MCF 10A (cell line): Measurements from ENCODE around the gene RUSF1. TPM values are rescaled to one million over a fixed set of nuclear protein-coding genes. Genes with fewer than 3 reads are reported as not detected.
"Not testable (repeated sequence)": the region's sequence is repeated elsewhere in the genome, so short reads cannot be mapped to it uniquely, and the experiment has no call there.

Experiments
- BruUV-seq: library from RNA; stranded (reverse); fragments of 400-500 nt; replicated peaks from 2 replicates; lab custom pipeline; 2021; lab: Mats Ljungman, UMichigan
- CTCF ChIA-PET: fragments of 300-600 bp; sonication (Branson Sonifier 250); formaldehyde crosslinking; extraction: SDS; loops from one replicate; lab custom pipeline; 2021; ENCODE audit warnings: antibody characterized with exemption, inconsistent platforms; lab: Yijun Ruan, JAX
- POLR2A ChIA-PET: fragments of 300-600, 350-650 bp; sonication (Branson Sonifier 250); formaldehyde crosslinking; extraction: SDS; loops from one replicate; lab custom pipeline; 2020; ENCODE audit warnings: antibody characterized with exemption, inconsistent platforms; lab: Yijun Ruan, JAX
- DNase-seq: peaks from one replicate; pipeline ENCODE4 v3.0.0-alpha.2; 2018; ENCODE audit not compliant: unreplicated experiment
- H3K27ac Mint-ChIP-seq: one replicate; pipeline ENCODE4 v1.8.0; 2022; ENCODE audit warnings: mild to moderate bottlenecking, low read depth, mixed read lengths; ENCODE audit not compliant: unreplicated experiment
- H3K27me3 Mint-ChIP-seq: one replicate; pipeline ENCODE4 v1.8.0; 2022; ENCODE audit warnings: mixed read lengths; ENCODE audit not compliant: insufficient read depth, unreplicated experiment
- H3K36me3 Mint-ChIP-seq: one replicate; pipeline ENCODE4 v1.8.0; 2022; ENCODE audit warnings: mild to moderate bottlenecking, moderate library complexity, mixed read lengths; ENCODE audit not compliant: insufficient read depth, unreplicated experiment
- H3K4me1 Mint-ChIP-seq: one replicate; pipeline ENCODE4 v1.8.0; 2022; ENCODE audit warnings: mixed read lengths; ENCODE audit not compliant: insufficient read depth, unreplicated experiment
- H3K4me3 Mint-ChIP-seq: one replicate; pipeline ENCODE4 v1.8.0; 2022; ENCODE audit warnings: mild to moderate bottlenecking, moderate library complexity, mixed read lengths; ENCODE audit not compliant: unreplicated experiment
- H3K9me3 Mint-ChIP-seq: one replicate; pipeline ENCODE4 v1.8.0; 2022; ENCODE audit warnings: mixed read lengths; ENCODE audit not compliant: unreplicated experiment
- intact Hi-C: fragments of 100-400 bp; cut with micrococcal nuclease; formaldehyde crosslinking; loops from 2 replicates; pipeline ENCODE4 v1.14.1; 2022
- total RNA-seq: library from RNA; stranded (reverse); gene quantifications from 2 replicates; pipeline ENCODE4 v1.2.3, GENCODE V29; 2022
- TF ChIP-seq, protein P1 (sequence below): fragments of 200-600 bp; IDR thresholded peaks from one replicate; pipeline ENCODE4 v1.8.0; 2022; ENCODE audit warnings: antibody characterized with exemption, mild to moderate bottlenecking; ENCODE audit not compliant: unreplicated experiment

Gene RUSF1
- total RNA-seq, 1 experiment from 2014 or later, result 72.0 TPM

DNA sequence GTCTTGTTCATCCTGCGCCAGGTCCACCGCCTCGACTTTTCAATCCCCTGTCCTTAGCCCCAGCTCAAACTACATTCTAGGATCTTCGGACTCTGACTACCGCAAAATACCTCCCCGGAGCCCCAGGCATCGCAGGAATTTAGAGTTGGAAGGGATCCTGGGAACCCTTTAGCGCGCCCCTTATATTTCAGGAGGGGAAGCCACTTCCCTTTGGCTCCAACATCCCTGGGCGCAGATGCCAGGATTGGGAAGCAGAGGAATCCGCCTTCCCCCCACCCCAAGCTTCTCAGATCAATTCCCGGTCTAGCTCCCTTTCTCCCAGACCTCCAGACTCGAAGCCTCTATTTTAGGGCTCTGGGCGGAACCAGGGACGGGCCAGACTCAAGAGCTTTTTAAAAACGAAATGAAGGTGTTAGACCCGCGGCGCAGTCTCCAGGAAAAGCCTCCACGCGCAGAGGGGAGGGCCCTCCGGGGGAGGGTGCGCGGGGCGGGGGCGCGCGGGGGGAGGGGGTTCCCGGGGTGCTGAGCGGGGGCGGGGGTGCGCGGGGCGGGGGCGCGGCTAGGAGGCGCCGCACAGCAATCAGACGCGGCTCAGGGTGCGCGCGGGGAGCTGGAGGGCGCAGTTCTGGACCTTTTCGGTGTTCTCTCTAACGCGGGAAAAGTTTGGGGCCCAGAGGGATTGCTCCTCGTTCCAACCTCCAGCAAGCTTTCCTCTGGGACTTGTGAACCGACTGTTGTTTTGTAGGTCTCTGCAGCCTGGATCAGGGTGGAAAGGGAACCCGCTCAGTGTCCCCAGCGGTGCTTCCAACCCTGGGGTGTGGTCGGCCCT, 21.1 kb upstream of the RUSF1 start:
- H3K4me3 Mint-ChIP-seq, result no peak overlapping the region

DNA sequence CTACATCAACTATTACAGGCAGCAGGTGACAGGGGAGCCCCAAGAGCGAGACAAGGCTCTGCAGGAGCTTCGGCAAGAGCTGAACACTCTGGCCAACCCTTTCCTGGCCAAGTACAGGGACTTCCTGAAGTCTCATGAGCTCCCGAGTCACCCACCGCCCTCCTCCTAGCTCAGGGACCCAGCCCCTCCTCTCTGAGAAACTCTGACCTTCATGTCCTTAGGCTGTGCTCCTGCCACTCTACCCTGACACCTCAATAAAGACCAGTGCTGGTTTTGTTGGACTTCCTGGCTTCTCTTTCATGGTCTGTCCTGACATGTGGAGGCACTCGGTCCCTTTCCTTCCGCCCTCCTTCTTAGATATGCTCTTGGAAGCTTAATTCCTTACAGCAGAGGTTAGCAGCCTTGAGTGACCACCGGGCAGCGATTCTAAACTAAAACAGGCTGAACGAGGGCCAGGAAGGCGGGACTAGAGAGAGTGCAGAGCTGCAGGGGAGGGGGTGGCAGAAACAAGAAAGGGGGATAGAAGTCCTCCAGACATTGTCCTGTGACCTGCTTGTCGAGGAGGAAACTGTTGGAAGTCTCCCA, 20.4 kb upstream of the RUSF1 start:
- BruUV-seq, result no TSS peak
- ChIA-PET CTCF (interaction anchor here (0.6 kb wide), 1 partner anchor 87 kb away, joined by 6 read pairs; no protein-coding TSS in a partner anchor), POLR2A (no interaction called here)
- no peak overlapping the region for H3K27ac Mint-ChIP-seq
- no peaks in the 10 kb centered on the region for H3K36me3 Mint-ChIP-seq
- TF ChIP-seq, protein P1, sequence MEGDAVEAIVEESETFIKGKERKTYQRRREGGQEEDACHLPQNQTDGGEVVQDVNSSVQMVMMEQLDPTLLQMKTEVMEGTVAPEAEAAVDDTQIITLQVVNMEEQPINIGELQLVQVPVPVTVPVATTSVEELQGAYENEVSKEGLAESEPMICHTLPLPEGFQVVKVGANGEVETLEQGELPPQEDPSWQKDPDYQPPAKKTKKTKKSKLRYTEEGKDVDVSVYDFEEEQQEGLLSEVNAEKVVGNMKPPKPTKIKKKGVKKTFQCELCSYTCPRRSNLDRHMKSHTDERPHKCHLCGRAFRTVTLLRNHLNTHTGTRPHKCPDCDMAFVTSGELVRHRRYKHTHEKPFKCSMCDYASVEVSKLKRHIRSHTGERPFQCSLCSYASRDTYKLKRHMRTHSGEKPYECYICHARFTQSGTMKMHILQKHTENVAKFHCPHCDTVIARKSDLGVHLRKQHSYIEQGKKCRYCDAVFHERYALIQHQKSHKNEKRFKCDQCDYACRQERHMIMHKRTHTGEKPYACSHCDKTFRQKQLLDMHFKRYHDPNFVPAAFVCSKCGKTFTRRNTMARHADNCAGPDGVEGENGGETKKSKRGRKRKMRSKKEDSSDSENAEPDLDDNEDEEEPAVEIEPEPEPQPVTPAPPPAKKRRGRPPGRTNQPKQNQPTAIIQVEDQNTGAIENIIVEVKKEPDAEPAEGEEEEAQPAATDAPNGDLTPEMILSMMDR, result no peak
- peaks cover 18% of the 10 kb centered on the region for H3K27me3 Mint-ChIP-seq
- no peak for DNase-seq
- no peaks in the 10 kb centered on the region for H3K9me3 Mint-ChIP-seq
- H3K4me1 Mint-ChIP-seq, result no peaks in the 10 kb centered on the region
- intact Hi-C loops, result no loop called here
- H3K4me3 Mint-ChIP-seq, result no peak overlapping the region

More for the DNA sequence above, 21.1 kb upstream of the RUSF1 start:
- TF ChIP-seq, protein P1, result no peak
- Mint-ChIP-seq H3K36me3 (no peaks in the 10 kb centered on the region), H3K27ac (no peak overlapping the region), H3K4me1 (no peaks in the 10 kb centered on the region), H3K9me3 (no peaks in the 10 kb centered on the region), H3K27me3 (peaks cover 18% of the 10 kb centered on the region)
- intact Hi-C loops, result no loop called here
- BruUV-seq, result no TSS peak
- CTCF ChIA-PET, result interaction anchor here (0.6 to 0.7 kb wide), 3 partner anchors 11 to 31 kb away, joined by 3 to 4 read pairs (median 3); no protein-coding TSS in a partner anchor
- POLR2A ChIA-PET, result no interaction called here
- DNase-seq, result no peak

DNA sequence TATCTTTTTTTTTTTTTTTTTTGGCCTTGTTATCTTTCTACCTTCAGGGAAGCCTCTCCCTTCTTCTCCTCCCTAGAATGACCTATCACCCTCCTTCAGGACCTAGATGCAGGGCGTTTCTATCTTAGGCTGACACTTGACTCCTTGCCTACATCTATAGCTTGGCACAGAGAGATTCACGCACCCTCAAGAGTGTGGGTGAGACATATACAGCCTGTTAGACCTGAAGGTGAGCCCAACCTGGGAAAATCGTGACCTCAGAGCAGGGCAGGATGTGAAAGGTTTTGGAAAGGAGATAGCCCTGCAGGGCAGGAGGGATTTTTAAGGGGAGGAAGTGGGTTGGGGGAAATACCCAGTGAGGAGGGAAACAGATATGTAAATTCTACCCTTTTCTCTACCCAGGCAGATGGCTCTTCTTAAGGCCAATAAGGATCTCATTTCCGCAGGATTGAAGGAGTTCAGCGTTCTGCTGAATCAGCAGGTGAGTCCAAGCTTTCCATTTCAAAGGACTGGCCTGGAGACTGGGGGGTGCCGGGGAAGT, 19.6 kb upstream of the RUSF1 start, which contains the start of gene AHSP:
Gene AHSP (plus strand): TSS at position 167 of the 541 bp plus-strand sequence. CDS start 240 bp downstream, at position 407.
- POLR2A ChIA-PET, result no interaction called here
- Mint-ChIP-seq H3K4me1 (no peaks in the 10 kb centered on the region), H3K36me3 (no peaks in the 10 kb centered on the region), H3K27ac (no peak within 1 kb of the TSS), H3K9me3 (no peaks in the 10 kb centered on the region), H3K27me3 (peaks cover 18% of the 10 kb centered on the region), H3K4me3 (no peak within 1 kb of the TSS)
- intact Hi-C loops, result no loop called here
- no peak for DNase-seq
- no TSS peak for BruUV-seq
- TF ChIP-seq, protein P1, result no peak
- CTCF ChIA-PET, result interaction anchor here (0.5 to 0.6 kb wide), 2 partner anchors 87 to 104 kb away, joined by 3 to 6 read pairs; no protein-coding TSS in a partner anchor

DNA sequence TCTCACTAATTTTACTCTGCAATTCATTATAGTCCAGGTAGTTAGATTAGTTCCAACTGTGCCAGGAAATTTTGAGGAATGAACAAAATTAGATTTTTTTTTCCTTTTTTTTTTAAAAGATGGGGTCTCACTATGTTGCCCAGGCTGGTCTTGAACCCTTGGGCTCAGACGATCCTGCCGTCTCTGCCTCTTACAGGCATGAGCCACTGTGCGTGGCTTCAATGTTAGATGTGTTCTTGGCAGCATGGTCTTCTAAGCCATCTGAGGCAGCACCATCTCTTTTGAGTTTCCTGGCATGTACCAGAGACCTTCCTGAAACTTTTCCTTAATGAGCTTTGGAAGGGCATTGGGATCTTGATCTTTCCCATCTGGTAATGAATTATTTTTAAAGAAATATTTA, 16.9 kb upstream of the RUSF1 start:
- no peak for DNase-seq
- intact Hi-C loops, result no loop called here
- no peaks in the 10 kb centered on the region for H3K9me3 Mint-ChIP-seq
- POLR2A ChIA-PET, result no interaction called here
- CTCF ChIA-PET, result no interaction called here
- H3K4me3 Mint-ChIP-seq, result no peak overlapping the region
- TF ChIP-seq, protein P1, result no peak
- no TSS peak for BruUV-seq
- H3K4me1 Mint-ChIP-seq, result no peaks in the 10 kb centered on the region
- no peak overlapping the region for H3K27ac Mint-ChIP-seq
- H3K27me3 Mint-ChIP-seq, result peaks cover 27% of the 10 kb centered on the region
- H3K36me3 Mint-ChIP-seq, result no peaks in the 10 kb centered on the region

DNA sequence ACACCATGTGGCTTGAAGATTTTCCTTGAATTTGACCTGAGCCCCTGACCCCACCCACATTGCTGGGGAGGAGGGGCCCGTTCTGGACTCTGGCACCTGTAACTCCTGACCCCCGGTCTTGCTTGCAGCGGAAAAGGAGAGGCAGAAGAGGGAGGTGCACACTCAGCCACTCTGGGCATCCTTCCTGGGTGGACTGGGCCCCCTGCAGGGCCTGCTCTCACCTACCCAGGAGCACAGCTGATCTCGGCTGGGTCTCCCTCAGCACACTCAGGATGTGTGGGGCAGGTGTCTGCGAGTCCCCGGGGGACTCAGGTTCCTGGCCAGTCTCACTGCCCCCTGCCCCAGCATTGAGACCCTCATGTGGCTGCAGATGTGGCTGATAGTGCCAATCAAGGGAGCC, 15.6 kb upstream of the RUSF1 start:
- intact Hi-C loops, H3K9me3 Mint-ChIP-seq, POLR2A ChIA-PET, BruUV-seq, H3K27ac Mint-ChIP-seq, H3K36me3 Mint-ChIP-seq, DNase-seq, H3K4me3 Mint-ChIP-seq, H3K4me1 Mint-ChIP-seq, CTCF ChIA-PET: not testable (repeated sequence)
- peaks cover 21% of the 10 kb centered on the region for H3K27me3 Mint-ChIP-seq
